GM12875 (cell line): Measurements from ENCODE around the gene NLK.

ENCODE experiments used
- H3K4me3 ChIP-seq: one replicate; pipeline ENCODE4 v1.5.1; 2011; ENCODE audit warnings: low read depth, low read length, control low read depth
- CTCF ChIP-seq: IDR thresholded peaks from 2 replicates; pipeline ENCODE4 v1.5.1; 2011; ENCODE audit warnings: low read depth, mild to moderate bottlenecking, control low read depth, inconsistent platforms, low read length, moderate library complexity, borderline replicate concordance; ENCODE audit not compliant: insufficient read depth

Gene NLK

GRCh38 chr17:28119560-28119959 is 77.1 kb downstream of the NLK start:
- no peak overlapping the region for H3K4me3 ChIP-seq
- no peak for TF ChIP-seq CTCF

- TF ChIP-seq CTCF: no peak
- no peak overlapping the region for H3K4me3 ChIP-seq
Measured at GRCh38 chr17:28120766-28121165, 78.3 kb downstream of the NLK start.

GRCh38 chr17:28124962-28125361 is 82.5 kb downstream of the NLK start:
- no peak overlapping the region for H3K4me3 ChIP-seq
- no peak for TF ChIP-seq CTCF

GRCh38 chr17:28125526-28126378 is 83.3 kb downstream of the NLK start:
- TF ChIP-seq CTCF: no peak
- H3K4me3 ChIP-seq: no peak overlapping the region

GRCh38 chr17:28127196-28127595 is 84.7 kb downstream of the NLK start:
- no peak overlapping the region for H3K4me3 ChIP-seq
- TF ChIP-seq CTCF: no peak

GRCh38 chr17:28128779-28129178 is 86.3 kb downstream of the NLK start:
- no peak overlapping the region for H3K4me3 ChIP-seq
- no peak for TF ChIP-seq CTCF

GRCh38 chr17:28130472-28130871 is 88.0 kb downstream of the NLK start:
- TF ChIP-seq CTCF: no peak
- no peak overlapping the region for H3K4me3 ChIP-seq
